H1 (cell line): ENCODE results near the gene HNRNPH3.

Experiments used
- CBX5 ChIP-seq: fragments of 300-800, 300-1000 bp; sonication (generic); IDR thresholded peaks from 2 replicates; pipeline ENCODE4 v1.7.1; 2016; ENCODE audit warnings: antibody characterized with exemption, low read length, low read depth
- CTCF ChIP-seq, 3 experiments: IDR thresholded peaks; 1 replicate in 2 of 3; 2 replicates in 1 of 3; pipeline versions ENCODE4 v1.5.1 to v1.6.1; 2011; ENCODE audit warnings: low read length in 3 of 3, mild to moderate bottlenecking in 3 of 3, inconsistent platforms in 2 of 3, low read depth in 1 of 3, moderate library complexity in 1 of 3; ENCODE audit not compliant: insufficient read depth in 1 of 3; ENCODE audit errors: control extremely low read depth in 1 of 3
- EP300 ChIP-seq, 2 experiments: IDR thresholded peaks; 1 replicate in 1 of 2; 2 replicates in 1 of 2; pipeline ENCODE4 v1.6.1; 2011 to 2012; ENCODE audit warnings: low read depth in 2 of 2, low read length in 2 of 2, mild to moderate bottlenecking in 2 of 2, borderline replicate concordance in 1 of 2, inconsistent platforms in 1 of 2, moderate library complexity in 1 of 2
- EZH2 ChIP-seq: fragments of 200-600 bp; sonication (generic); IDR thresholded peaks from 2 replicates; pipeline ENCODE4 v1.7.1; 2012; ENCODE audit warnings: low read depth, mild to moderate bottlenecking, moderate library complexity, low read length, inconsistent platforms; ENCODE audit not compliant: severe bottlenecking
- HDAC2 ChIP-seq, 2 experiments: fragments of 300-600 bp in 1 of 2; sonication (generic) in 1 of 2; IDR thresholded peaks; 2 replicates each; pipeline ENCODE4 v1.6.1; 2011 to 2012; ENCODE audit warnings: low read depth in 2 of 2, low read length in 2 of 2, mild to moderate bottlenecking in 2 of 2, moderate library complexity in 2 of 2, borderline replicate concordance in 1 of 2, inconsistent platforms in 1 of 2
- MAX ChIP-seq: IDR thresholded peaks from 2 replicates; pipeline ENCODE4 v1.6.1; 2012; ENCODE audit warnings: inconsistent platforms
- POLR2A ChIP-seq, 2 experiments: IDR thresholded peaks; 1 replicate in 1 of 2; 2 replicates in 1 of 2; pipeline ENCODE4 v1.6.1; 2011; ENCODE audit warnings: low read depth in 2 of 2, low read length in 2 of 2, mild to moderate bottlenecking in 2 of 2; ENCODE audit errors: control extremely low read depth in 1 of 2
- RAD21 ChIP-seq, 2 experiments: IDR thresholded peaks in 1 of 2; conservative IDR thresholded peaks in 1 of 2; 2 replicates each; pipeline ENCODE4 v1.6.1; 2011; ENCODE audit warnings: low read depth in 2 of 2, low read length in 2 of 2, improper control_type of control experiment in 1 of 2, inconsistent platforms in 1 of 2, mild to moderate bottlenecking in 1 of 2, moderate library complexity in 1 of 2
- SP2 ChIP-seq: IDR thresholded peaks from 2 replicates; pipeline ENCODE4 v1.6.1; 2012; ENCODE audit warnings: mild to moderate bottlenecking, low read length, inconsistent platforms
- TAF1 ChIP-seq: IDR thresholded peaks from 2 replicates; pipeline ENCODE4 v1.6.1; 2011; ENCODE audit warnings: mild to moderate bottlenecking, low read depth, low read length
- TBP ChIP-seq: IDR thresholded peaks from 2 replicates; pipeline ENCODE4 v1.6.1; 2011; ENCODE audit warnings: low read depth, low read length, improper control_type of control experiment

- TF ChIP-seq EP300 (IDR thresholded peaks at IDR 0.05; ENCODE audit: borderline replicate concordance in 1 of 2, low read depth in 2 of 2, low read length in 2 of 2) (no peak), CTCF (IDR thresholded peaks at IDR 0.05; ENCODE audit: control extremely low read depth in 1 of 3, insufficient read depth in 1 of 3, low read depth in 1 of 3, low read length in 3 of 3) (no peak), POLR2A (IDR thresholded peaks at IDR 0.05; ENCODE audit: control extremely low read depth in 1 of 2, low read depth in 2 of 2, low read length in 2 of 2) (no peak), TBP (no peak), RAD21 (IDR thresholded peaks at IDR 0.05 in 1 of 2, conservative IDR thresholded peaks at IDR 0.05 in 1 of 2; ENCODE audit: low read depth in 2 of 2, low read length in 2 of 2) (no peak), EZH2 (no peak), MAX (no peak), TAF1 (no peak), CBX5 (no peak), SP2 (no peak), HDAC2 (IDR thresholded peaks at IDR 0.05; ENCODE audit: borderline replicate concordance in 1 of 2, low read depth in 2 of 2, low read length in 2 of 2) (no peak)
Measured at GRCh38 chr10:68334672-68335467, 3.0 kb downstream of the HNRNPH3 start.
